Measurements from ENCODE around the gene PLTP.

PLTP gene

DNA sequence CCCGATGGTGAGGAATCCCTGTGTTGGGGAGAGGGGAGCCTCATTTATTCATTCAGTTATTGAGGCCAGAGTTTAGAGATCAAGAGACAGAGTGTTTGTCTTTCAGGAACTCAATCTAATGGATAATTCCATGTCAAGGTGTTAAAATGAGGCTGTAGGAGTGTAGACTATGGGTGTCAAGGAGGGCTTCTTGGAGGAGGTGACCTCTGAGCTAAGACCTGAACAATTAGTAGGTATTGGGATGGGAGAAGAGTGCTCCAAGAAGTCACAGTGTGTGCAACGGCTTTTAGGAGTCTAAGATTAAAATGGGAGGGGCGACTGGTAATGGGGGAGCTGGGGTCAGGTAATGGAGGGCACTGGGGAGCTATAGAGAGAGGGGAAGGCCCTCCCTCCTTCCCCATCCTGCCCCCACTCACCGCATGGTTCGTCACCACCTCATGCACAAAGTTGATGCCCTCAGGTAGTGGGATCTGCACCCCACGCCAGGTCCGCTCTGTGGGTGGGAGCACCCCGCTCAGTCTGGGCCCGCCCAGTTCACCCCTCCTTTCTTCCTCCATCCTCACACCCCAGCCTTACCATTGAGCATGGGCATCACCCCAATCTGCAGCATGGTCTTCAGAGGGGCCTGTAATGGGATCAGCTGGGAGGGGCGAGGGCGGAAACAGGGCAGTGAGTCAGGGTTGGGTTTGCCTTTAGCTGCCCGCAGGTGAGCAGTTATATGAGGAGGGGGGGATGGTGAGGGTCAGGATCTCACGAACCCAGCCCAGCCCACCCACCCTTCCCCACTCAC, 12.7 kb downstream of the PLTP start:
- Histone ChIP-seq H2AFZ (ENCODE audit: low read depth, low read length, severe bottlenecking) (no peak overlapping the region), H3K9ac (ENCODE audit: low read length) (no peak overlapping the region), H3K79me2 (ENCODE audit: insufficient read depth, low read length) (no peaks in the 10 kb centered on the region), H3K4me2 (ENCODE audit: low read depth, low read length, poor library complexity, severe bottlenecking) (no peak overlapping the region), H3K4me3 (ENCODE audit: insufficient read depth, low read length, poor library complexity, severe bottlenecking) (no peak overlapping the region), H3K9me2 (replicated peaks; ENCODE audit: insufficient read depth, low read length) (no peaks in the 10 kb centered on the region), H3K9me3 (ENCODE audit: insufficient read depth, low read length) (no peaks in the 10 kb centered on the region), H4K20me1 (ENCODE audit: low read depth, low read length) (no peaks in the 10 kb centered on the region), H3K36me3 (ENCODE audit: low read length) (no peaks in the 10 kb centered on the region), H3K27ac (ENCODE audit: low read depth, low read length) (no peak overlapping the region), H3K27me3 (ENCODE audit: low read length) (no peaks in the 10 kb centered on the region), H3F3A (ENCODE audit: insufficient read depth) (no peaks in the 10 kb centered on the region)
- TF ChIP-seq, protein P1, sequence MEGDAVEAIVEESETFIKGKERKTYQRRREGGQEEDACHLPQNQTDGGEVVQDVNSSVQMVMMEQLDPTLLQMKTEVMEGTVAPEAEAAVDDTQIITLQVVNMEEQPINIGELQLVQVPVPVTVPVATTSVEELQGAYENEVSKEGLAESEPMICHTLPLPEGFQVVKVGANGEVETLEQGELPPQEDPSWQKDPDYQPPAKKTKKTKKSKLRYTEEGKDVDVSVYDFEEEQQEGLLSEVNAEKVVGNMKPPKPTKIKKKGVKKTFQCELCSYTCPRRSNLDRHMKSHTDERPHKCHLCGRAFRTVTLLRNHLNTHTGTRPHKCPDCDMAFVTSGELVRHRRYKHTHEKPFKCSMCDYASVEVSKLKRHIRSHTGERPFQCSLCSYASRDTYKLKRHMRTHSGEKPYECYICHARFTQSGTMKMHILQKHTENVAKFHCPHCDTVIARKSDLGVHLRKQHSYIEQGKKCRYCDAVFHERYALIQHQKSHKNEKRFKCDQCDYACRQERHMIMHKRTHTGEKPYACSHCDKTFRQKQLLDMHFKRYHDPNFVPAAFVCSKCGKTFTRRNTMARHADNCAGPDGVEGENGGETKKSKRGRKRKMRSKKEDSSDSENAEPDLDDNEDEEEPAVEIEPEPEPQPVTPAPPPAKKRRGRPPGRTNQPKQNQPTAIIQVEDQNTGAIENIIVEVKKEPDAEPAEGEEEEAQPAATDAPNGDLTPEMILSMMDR (IDR thresholded peaks at IDR 0.05; ENCODE audit: insufficient read depth, low read length, poor library complexity, severe bottlenecking): no peak
- TF ChIP-seq EZH2phosphoT487 (conservative IDR thresholded peaks at IDR 0.05; ENCODE audit: low read length): no peak

DNA sequence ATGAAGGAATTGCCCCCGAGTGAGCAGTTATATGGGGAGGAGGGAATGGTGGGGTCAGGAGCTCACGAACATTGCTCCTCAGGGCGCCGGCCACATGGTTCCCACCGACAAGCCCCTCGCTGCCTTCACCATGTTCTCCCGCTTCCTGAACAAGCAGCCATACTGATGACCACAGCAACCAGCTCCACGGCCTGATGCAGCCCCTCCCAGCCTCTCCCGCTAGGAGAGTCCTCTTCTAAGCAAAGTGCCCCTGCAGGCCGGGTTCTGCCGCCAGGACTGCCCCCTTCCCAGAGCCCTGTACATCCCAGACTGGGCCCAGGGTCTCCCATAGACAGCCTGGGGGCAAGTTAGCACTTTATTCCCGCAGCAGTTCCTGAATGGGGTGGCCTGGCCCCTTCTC, 13.7 kb downstream of the PLTP start:
- Histone ChIP-seq H3K27ac (ENCODE audit: low read depth, low read length) (no peak overlapping the region), H3K4me3 (ENCODE audit: insufficient read depth, low read length, poor library complexity, severe bottlenecking) (no peak overlapping the region), H3K36me3 (ENCODE audit: low read length) (no peaks in the 10 kb centered on the region)

DNA sequence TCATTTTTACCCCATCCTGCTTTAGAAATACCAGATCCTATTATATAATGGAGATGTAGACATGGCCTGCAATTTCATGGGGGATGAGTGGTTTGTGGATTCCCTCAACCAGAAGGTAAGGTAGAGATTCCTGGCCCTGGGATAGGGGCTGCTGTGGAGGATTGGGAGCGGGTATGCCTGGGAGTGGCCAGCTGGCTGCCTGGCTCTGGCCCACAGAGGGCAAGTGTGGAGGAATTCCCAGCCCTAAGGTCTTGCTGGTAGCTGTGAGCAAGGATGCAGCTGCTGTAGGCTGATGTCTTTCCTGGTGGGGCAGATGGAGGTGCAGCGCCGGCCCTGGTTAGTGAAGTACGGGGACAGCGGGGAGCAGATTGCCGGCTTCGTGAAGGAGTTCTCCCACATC, 14.3 kb downstream of the PLTP start:
- Histone ChIP-seq H3K79me2 (ENCODE audit: insufficient read depth, low read length) (no peaks in the 10 kb centered on the region), H3K9ac (ENCODE audit: low read length) (no peak overlapping the region), H3F3A (ENCODE audit: insufficient read depth) (no peaks in the 10 kb centered on the region), H3K36me3 (ENCODE audit: low read length) (no peaks in the 10 kb centered on the region), H2AFZ (ENCODE audit: low read depth, low read length, severe bottlenecking) (no peak overlapping the region), H3K9me3 (ENCODE audit: insufficient read depth, low read length) (no peaks in the 10 kb centered on the region), H3K4me3 (ENCODE audit: insufficient read depth, low read length, poor library complexity, severe bottlenecking) (no peak overlapping the region), H3K4me2 (ENCODE audit: low read depth, low read length, poor library complexity, severe bottlenecking) (no peak overlapping the region), H3K27me3 (ENCODE audit: low read length) (no peaks in the 10 kb centered on the region), H3K9me2 (replicated peaks; ENCODE audit: insufficient read depth, low read length) (no peaks in the 10 kb centered on the region), H3K27ac (ENCODE audit: low read depth, low read length) (no peak overlapping the region), H4K20me1 (ENCODE audit: low read depth, low read length) (no peaks in the 10 kb centered on the region)
- TF ChIP-seq EZH2phosphoT487 (conservative IDR thresholded peaks at IDR 0.05; ENCODE audit: low read length): no peak
- TF ChIP-seq, protein P1 (IDR thresholded peaks at IDR 0.05; ENCODE audit: insufficient read depth, low read length, poor library complexity, severe bottlenecking): no peak

More for the DNA sequence above, 13.7 kb downstream of the PLTP start:
- H3K4me2 ChIP-seq (ENCODE audit: low read depth, low read length, poor library complexity, severe bottlenecking): no peak overlapping the region
- no peaks in the 10 kb centered on the region for H3K27me3 ChIP-seq (ENCODE audit: low read length)
- TF ChIP-seq, protein P1 (IDR thresholded peaks at IDR 0.05; ENCODE audit: insufficient read depth, low read length, poor library complexity, severe bottlenecking): no peak
- no peak for TF ChIP-seq EZH2phosphoT487 (conservative IDR thresholded peaks at IDR 0.05; ENCODE audit: low read length)
- H3F3A ChIP-seq (ENCODE audit: insufficient read depth): no peaks in the 10 kb centered on the region
- H3K9me3 ChIP-seq (ENCODE audit: insufficient read depth, low read length): no peaks in the 10 kb centered on the region
- no peaks in the 10 kb centered on the region for H3K9me2 ChIP-seq (replicated peaks; ENCODE audit: insufficient read depth, low read length)
- no peak overlapping the region for H2AFZ ChIP-seq (ENCODE audit: low read depth, low read length, severe bottlenecking)
- H3K79me2 ChIP-seq (ENCODE audit: insufficient read depth, low read length): no peaks in the 10 kb centered on the region
- no peak overlapping the region for H3K9ac ChIP-seq (ENCODE audit: low read length)
- no peaks in the 10 kb centered on the region for H4K20me1 ChIP-seq (ENCODE audit: low read depth, low read length)

All from SU-DHL-6 (cell line).